A549 (cell line): Measurements from ENCODE around the gene OLFML3. TPM values are rescaled to one million over a fixed set of nuclear protein-coding genes. Genes with fewer than 3 reads are reported as not detected.

ENCODE experiments used
- ATAC-seq, 2 experiments: fragments of 200-7000 bp in 1 of 2; fragments of >200 bp in 1 of 2; cut with Nextera tagmentation in 1 of 2; cut with Tn5 transposase in 1 of 2; 3 replicates each; pipeline versions ENCODE4 v1.8.0 to v1.9.1; 2018 to 2020; ENCODE audit warnings: mild to moderate bottlenecking in 1 of 2, moderate library complexity in 1 of 2
- CTCF ChIA-PET: fragments of 300-600 bp; sonication (Branson Sonifier 250); formaldehyde crosslinking; extraction: SDS; loops from one replicate; lab custom pipeline; 2021; ENCODE audit warnings: antibody characterized with exemption, inconsistent platforms; lab: Yijun Ruan, JAX
- POLR2A ChIA-PET: fragments of 350-600 bp; formaldehyde crosslinking; extraction: SDS; loops from one replicate; lab custom pipeline; 2021; ENCODE audit warnings: antibody characterized with exemption, inconsistent platforms; lab: Yijun Ruan, JAX
- DNase-seq, 2 experiments: peaks; one replicate each; pipeline versions ENCODE4 v3.0.0 to v3.0.0-alpha.2; 2011 to 2016; ENCODE audit warnings: low read depth in 1 of 2, low spot score in 1 of 2
- FAIRE-seq: peaks from 2 replicates; lab custom pipeline; 2011; peaks lifted over from hg19 to GRCh38; lab: Jason Lieb, UNC
- H3K27ac ChIP-seq, 2 experiments: fragments of >200 bp; sonication (Bioruptor Twin); formaldehyde crosslinking; 3 replicates each; pipeline ENCODE4 v1.5.1; 2016 to 2017
- H3K4me1 ChIP-seq: fragments of >200 bp; sonication (Bioruptor Twin); formaldehyde crosslinking; 3 replicates; pipeline ENCODE4 v1.6.1; 2016
- H3K4me2 ChIP-seq: fragments of >200 bp; sonication (Bioruptor Twin); formaldehyde crosslinking; 3 replicates; pipeline ENCODE4 v1.6.1; 2016
- H3K4me3 ChIP-seq: fragments of >200 bp; sonication (Bioruptor Twin); formaldehyde crosslinking; 3 replicates; pipeline ENCODE4 v1.5.1; 2016
- H3K9me3 ChIP-seq: fragments of >200 bp; sonication (Bioruptor Twin); formaldehyde crosslinking; 3 replicates; pipeline ENCODE4 v1.6.1; 2016
- BCL3 ChIP-seq: fragments of >200 bp; sonication (Bioruptor Twin); formaldehyde crosslinking; IDR thresholded peaks from 3 replicates; pipeline ENCODE4 v1.6.1; 2016
- CHD4 ChIP-seq: fragments of 200-600 bp; sonication (generic); IDR thresholded peaks from 2 replicates; pipeline ENCODE4 v1.6.1; 2016; ENCODE audit warnings: antibody characterized with exemption, mild to moderate bottlenecking, borderline replicate concordance
- EP300 ChIP-seq, 2 experiments: fragments of >200 bp; sonication (Bioruptor Twin); formaldehyde crosslinking; IDR thresholded peaks; 2 replicates in 1 of 2; 3 replicates in 1 of 2; pipeline ENCODE4 v1.6.1; 2016 to 2017
- FOSB ChIP-seq: fragments of 250-450 bp; sonication (Bioruptor Pico); IDR thresholded peaks from 2 replicates; pipeline ENCODE4 v1.5.0; 2020; ENCODE audit warnings: mild to moderate bottlenecking, moderate library complexity
- FOSL2 ChIP-seq, 2 experiments: fragments of 450-650 bp in 1 of 2; fragments of >200 bp in 1 of 2; sonication (Bioruptor Twin) in 1 of 2; formaldehyde crosslinking; IDR thresholded peaks; 2 replicates each; pipeline versions ENCODE4 v1.5.0 to v1.6.1; 2016 to 2020; ENCODE audit warnings: mild to moderate bottlenecking in 1 of 2, moderate library complexity in 1 of 2
- FOXS1 ChIP-seq: fragments of 250-450 bp; sonication (Bioruptor Pico); IDR thresholded peaks from 2 replicates; pipeline ENCODE4 v1.5.0; 2020; ENCODE audit warnings: mild to moderate bottlenecking, moderate library complexity
- HMGXB4 ChIP-seq: fragments of 250-450 bp; sonication (Bioruptor Pico); IDR thresholded peaks from 2 replicates; pipeline ENCODE4 v1.5.0; 2021; ENCODE audit warnings: mild to moderate bottlenecking, moderate library complexity, borderline replicate concordance
- JUN ChIP-seq, 2 experiments: fragments of >200 bp; sonication (Bioruptor Twin); formaldehyde crosslinking; IDR thresholded peaks; 2 replicates in 1 of 2; 3 replicates in 1 of 2; pipeline ENCODE4 v1.6.1; 2016 to 2017
- POLR2A ChIP-seq: IDR thresholded peaks from 2 replicates; pipeline ENCODE4 v1.6.1; 2012; ENCODE audit warnings: mild to moderate bottlenecking, low read length
- RNF2 ChIP-seq: fragments of 200-600 bp; sonication (generic); IDR thresholded peaks from 2 replicates; pipeline ENCODE4 v1.6.1; 2016; ENCODE audit warnings: low read depth, mild to moderate bottlenecking, antibody characterized with exemption, moderate library complexity, borderline replicate concordance
- TFCP2L1 ChIP-seq: fragments of 250-450 bp; sonication (Bioruptor Pico); IDR thresholded peaks from 2 replicates; pipeline ENCODE4 v1.5.0; 2021; ENCODE audit warnings: mild to moderate bottlenecking
- TP53 ChIP-seq: fragments of 250-450 bp; sonication (Bioruptor Pico); IDR thresholded peaks from 2 replicates; pipeline ENCODE4 v1.5.0; 2021; ENCODE audit warnings: mild to moderate bottlenecking, moderate library complexity
- USF2 ChIP-seq: fragments of 450-650 bp; IDR thresholded peaks from 2 replicates; pipeline ENCODE4 v1.6.1; 2014; ENCODE audit warnings: antibody characterized with exemption
- ZNF302 ChIP-seq: fragments of 250-450 bp; sonication (Bioruptor Pico); IDR thresholded peaks from 2 replicates; pipeline ENCODE4 v1.9.0; 2021; ENCODE audit warnings: inconsistent platforms, mild to moderate bottlenecking, moderate library complexity
- ZSCAN20 ChIP-seq: fragments of 250-450 bp; sonication (Bioruptor Pico); IDR thresholded peaks from 2 replicates; pipeline ENCODE4 v1.8.0; 2022; ENCODE audit warnings: mild to moderate bottlenecking, moderate library complexity
- WGBS: methylation state at CpG from one replicate; pipeline ENCODE4 v1.1.6; 2017; ENCODE audit errors: missing lambda C conversion rate; 5-methylcytosine and 5-hydroxymethylcytosine counted together
- polyA plus RNA-seq, 4 experiments: library from polyadenylated mRNA; depleted of rRNA in 3 of 4; stranded (reverse); fragments of >200 nt; fragmentation: RNase III in 1 of 4; extraction: RNeasy Plus Mini Kit Qiagen cat#74134 plus additional on column Dnase treatment in 1 of 4; gene quantifications; 2 replicates in 3 of 4; 3 replicates in 1 of 4; pipeline ENCODE4 v1.2.3, GENCODE V29; 2011 to 2017
- TF ChIP-seq, protein P1 (sequence below): fragments of 250-450 bp; sonication (Bioruptor Pico); IDR thresholded peaks from 2 replicates; pipeline ENCODE4 v1.5.0; 2020; ENCODE audit warnings: low read depth, mild to moderate bottlenecking, moderate library complexity
- TF ChIP-seq, protein P2 (sequence below): IDR thresholded peaks from 2 replicates; pipeline ENCODE4 v1.6.1; 2012; ENCODE audit warnings: low read depth, borderline replicate concordance
- TF ChIP-seq, protein P3 (sequence below): fragments of >200 bp; sonication (Bioruptor Twin); formaldehyde crosslinking; IDR thresholded peaks from 2 replicates; pipeline ENCODE4 v1.6.1; 2016

Gene OLFML3
- polyA plus RNA-seq, 2 of the 4 experiments (the other 2 are of a cell fraction) = 1.2 to 9.3 TPM

DNA sequence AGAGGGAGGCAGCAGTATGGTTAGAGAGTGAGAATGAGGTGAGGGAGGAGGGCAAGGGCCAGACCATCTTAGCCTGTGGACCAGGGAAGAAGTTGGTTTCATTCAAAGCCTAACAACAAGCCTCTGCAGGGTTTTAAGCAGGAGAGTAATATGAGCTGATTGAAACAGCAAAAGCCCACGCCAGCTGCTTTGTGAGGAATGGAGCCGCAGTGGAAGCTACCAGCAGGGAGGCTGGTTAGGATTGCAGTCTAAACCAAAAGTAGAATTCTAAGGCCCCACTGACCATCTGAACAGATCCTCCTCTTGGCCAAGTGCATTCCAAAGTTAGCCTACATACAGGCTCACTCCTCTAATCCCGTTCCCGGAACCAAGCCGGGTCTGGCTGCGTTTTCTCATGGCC is 44.8 kb downstream of the OLFML3 start (continued):
- no peak for TF ChIP-seq JUN (IDR thresholded peaks at IDR 0.05)
- TF ChIP-seq, all 56 proteins: peak for 0

DNA sequence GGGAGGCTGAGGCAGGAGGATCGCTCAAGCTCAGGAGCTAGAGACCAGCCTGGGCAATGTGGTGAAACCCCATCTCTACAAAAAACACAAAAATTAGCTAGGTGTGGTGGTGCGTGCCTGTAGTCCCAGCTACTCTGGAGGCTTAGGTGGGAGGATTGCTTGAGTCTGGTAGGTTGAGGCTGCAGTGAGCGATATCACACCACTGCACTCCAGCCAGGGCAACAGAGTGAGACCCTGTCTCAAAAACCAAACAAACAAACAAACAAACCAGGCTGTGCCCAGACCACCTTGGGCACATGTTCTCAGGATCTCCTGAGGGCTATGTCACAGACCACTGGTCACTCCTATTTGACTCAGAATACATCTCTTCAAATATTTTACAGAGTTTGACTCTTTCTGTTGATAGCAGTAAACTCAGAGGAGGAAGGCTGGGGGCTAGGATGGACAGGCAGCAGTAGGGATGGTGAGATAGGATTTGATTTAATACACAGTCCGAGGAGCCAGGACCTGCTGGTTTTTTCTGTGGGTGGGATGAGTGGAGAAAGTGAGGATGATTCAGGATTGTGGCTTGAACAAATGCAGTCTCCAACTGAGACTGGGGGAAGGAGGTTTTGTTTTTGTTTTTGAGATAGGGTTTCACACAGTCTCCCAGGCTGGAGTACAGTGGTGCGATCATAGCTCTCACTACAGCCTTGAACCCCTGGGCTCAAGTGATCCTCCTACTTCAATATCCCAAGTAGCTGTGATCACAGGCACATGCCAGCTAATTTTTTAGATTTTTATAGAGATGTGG is 46.5 kb downstream of the OLFML3 start:
- no peak overlapping the region for H3K4me2 ChIP-seq
- 73% methylated on average over 5 of the region's 5 CpGs for WGBS
- no peaks in the 10 kb centered on the region for H3K4me1 ChIP-seq
- no peak overlapping the region for H3K4me3 ChIP-seq
- H3K9me3 ChIP-seq = no peaks in the 10 kb centered on the region
- ATAC-seq = no peak
- POLR2A ChIA-PET = no interaction called here
- no peak for DNase-seq
- H3K27ac ChIP-seq = no peak overlapping the region
- no peak for FAIRE-seq
- CTCF ChIA-PET = no interaction called here
- TF ChIP-seq CHD4 (no peak), USF2 (no peak), POLR2A (no peak), HMGXB4 (CRISPR knock-in tag) (no peak), BCL3 (no peak), TP53 (CRISPR knock-in tag) (no peak), ZNF302 (CRISPR knock-in tag) (no peak), FOSB (CRISPR knock-in tag) (no peak), ZSCAN20 (no peak), JUN (IDR thresholded peaks at IDR 0.05) (no peak), RNF2 (no peak)
- TF ChIP-seq, protein P1, sequence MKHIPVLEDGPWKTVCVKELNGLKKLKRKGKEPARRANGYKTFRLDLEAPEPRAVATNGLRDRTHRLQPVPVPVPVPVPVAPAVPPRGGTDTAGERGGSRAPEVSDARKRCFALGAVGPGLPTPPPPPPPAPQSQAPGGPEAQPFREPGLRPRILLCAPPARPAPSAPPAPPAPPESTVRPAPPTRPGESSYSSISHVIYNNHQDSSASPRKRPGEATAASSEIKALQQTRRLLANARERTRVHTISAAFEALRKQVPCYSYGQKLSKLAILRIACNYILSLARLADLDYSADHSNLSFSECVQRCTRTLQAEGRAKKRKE = no peak
- TF ChIP-seq, protein P2, sequence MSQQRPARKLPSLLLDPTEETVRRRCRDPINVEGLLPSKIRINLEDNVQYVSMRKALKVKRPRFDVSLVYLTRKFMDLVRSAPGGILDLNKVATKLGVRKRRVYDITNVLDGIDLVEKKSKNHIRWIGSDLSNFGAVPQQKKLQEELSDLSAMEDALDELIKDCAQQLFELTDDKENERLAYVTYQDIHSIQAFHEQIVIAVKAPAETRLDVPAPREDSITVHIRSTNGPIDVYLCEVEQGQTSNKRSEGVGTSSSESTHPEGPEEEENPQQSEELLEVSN = no peak
- TF ChIP-seq, protein P3, sequence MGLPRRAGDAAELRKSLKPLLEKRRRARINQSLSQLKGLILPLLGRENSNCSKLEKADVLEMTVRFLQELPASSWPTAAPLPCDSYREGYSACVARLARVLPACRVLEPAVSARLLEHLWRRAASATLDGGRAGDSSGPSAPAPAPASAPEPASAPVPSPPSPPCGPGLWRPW = no peak
- TF ChIP-seq, all 56 proteins: peak for 0

- DNase-seq (no peak), ATAC-seq (no peak), FAIRE-seq (no peak)
- Histone ChIP-seq H3K4me2 (no peak overlapping the region), H3K4me1 (no peaks in the 10 kb centered on the region), H3K27ac (no peak overlapping the region), H3K9me3 (no peaks in the 10 kb centered on the region), H3K4me3 (no peak overlapping the region)
- CTCF ChIA-PET = no interaction called here
- WGBS = 68% methylated on average over 6 of the region's 6 CpGs
- POLR2A ChIA-PET = no interaction called here
- TF ChIP-seq EP300 (IDR thresholded peaks at IDR 0.05) = no peak
- TF ChIP-seq FOSL2 (IDR thresholded peaks at IDR 0.05) = no peak
- no peak for TF ChIP-seq FOSL2 (CRISPR knock-in tag; IDR thresholded peaks at IDR 0.05)
- no peak for TF ChIP-seq TFCP2L1 (CRISPR knock-in tag)
- TF ChIP-seq BCL3 = no peak
- TF ChIP-seq, protein P3 = no peak
- TF ChIP-seq FOXS1 (CRISPR knock-in tag) = no peak
Measured at GRCh38 chr1:114026797-114027196, 47.5 kb downstream of the OLFML3 start.
